HG03045 (cell line): Measurements from ENCODE around the gene NIN.
A peak's percentile ranks its signal among the peaks of the same experiment; 100 is the strongest.
"Not testable (repeated sequence)": the region's sequence is repeated elsewhere in the genome, so short reads cannot be mapped to it uniquely, and the experiment has no call there.

Source experiments
- ATAC-seq: cut with Tn5 transposase; IDR thresholded peaks from one replicate; pipeline ENCODE4 v1.9.1; 2021; ENCODE audit warnings: mild to moderate bottlenecking, moderate library complexity; ENCODE audit not compliant: unreplicated experiment

Gene NIN

DNA sequence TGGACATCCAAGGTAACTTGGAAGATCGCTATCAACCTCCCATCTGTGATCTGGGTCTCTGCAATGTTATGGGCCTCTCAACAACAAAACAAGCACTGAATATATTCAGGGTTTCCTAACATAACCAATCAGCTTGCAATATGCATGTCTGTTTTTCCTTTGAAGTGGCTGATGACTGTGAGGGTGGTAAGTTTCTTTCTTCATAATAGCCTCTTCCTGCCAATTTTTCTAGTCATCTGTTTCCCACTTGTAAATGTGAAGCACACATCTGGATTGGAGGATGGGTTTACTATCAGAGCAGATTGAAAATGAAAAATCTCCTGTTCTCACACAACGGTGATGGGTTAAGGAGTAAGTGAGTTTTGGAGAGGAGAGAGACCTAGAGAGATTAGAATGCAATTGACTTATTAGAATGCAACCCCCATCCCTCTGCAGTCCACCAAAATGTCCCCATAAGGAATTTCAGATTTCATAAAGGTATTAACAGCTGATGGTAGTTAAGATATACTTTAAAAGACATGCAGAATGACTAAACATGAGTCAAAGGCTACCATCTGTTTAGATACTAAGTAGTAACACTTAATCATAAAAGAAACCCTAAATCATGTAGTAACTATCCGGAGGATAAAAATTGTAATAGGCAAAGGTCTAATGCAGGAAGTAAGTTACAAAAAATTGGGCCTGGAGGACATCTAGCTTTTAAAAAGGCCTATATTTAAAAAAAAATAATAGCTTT is 104.4 kb downstream of the NIN start:
- no peak for ATAC-seq

DNA sequence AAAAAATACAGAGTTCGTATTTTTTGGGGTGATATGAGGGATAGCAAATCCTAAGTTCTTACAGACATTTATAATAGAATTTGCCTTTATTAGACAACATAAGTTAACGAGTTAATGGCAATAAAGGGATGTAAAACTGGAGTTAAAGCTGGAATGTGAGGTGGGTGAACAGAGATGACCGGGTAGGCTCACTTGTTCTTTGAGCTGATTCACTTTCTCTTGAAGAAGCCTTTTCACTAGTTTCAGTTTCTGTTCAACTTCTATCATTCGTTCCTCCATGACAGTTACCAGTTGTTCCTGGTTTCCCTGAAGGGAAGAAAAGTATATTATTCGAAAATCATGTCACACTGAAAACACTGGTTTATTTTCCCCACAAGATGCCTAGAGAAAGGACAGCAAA is 105.2 kb downstream of the NIN start:
- no peak for ATAC-seq

DNA sequence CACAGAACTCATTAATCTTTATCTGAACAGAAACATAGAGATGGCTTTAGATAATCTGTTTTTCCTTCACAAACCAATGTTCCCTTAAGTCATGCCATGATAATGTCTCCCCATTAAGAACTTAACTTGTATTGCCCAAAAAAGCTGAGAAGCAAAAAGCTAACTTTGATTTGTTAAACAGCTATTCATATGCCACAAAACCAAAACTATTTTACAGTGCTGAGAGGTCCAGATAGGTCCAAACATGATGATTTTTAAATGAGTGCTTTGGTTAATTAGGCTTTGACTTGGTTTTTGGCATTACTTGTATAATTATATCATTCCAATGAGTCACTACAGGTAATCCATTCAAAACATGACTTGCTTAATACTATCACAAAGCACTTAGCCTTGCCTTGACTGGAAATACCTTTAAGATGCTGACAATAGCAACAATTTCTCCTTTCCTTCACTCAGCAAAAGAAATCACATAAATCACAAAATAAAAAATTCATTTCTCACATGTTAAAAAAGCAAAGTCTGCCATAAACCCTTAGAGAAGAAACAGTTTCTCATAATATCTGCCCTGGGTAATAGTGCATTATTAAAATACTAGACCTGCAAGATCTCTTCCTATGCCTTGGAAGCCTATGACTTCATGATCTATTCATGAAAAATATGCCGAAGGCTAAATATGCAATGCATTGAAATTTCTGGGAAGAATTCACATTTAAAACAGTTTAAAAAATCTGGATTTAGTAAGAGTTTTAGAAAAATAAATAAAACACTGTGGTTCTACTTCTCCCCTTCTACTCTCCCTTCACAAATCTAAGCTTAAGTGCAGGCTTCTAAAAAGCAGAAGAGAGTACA is 110.8 kb downstream of the NIN start:
- no peak for ATAC-seq

DNA sequence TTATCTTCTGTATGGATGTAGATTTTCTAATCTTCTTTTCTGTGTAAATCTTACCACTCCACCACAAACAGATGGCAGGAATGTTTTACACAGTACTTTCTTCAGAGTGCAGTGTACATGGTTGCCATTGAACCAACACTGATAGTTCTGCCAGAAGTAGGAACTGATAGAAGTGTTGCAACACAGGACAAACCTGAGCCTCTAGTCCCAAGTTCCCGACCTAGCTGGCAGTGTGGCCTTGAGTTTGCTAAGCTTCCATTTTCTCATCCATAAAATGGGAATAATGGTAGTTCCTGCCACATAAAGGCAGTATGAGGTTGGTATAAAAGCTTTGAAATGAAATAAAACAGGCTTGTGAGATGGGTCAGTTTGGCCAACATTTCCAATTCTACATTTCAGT is 112.0 kb downstream of the NIN start:
- no peak for ATAC-seq

DNA sequence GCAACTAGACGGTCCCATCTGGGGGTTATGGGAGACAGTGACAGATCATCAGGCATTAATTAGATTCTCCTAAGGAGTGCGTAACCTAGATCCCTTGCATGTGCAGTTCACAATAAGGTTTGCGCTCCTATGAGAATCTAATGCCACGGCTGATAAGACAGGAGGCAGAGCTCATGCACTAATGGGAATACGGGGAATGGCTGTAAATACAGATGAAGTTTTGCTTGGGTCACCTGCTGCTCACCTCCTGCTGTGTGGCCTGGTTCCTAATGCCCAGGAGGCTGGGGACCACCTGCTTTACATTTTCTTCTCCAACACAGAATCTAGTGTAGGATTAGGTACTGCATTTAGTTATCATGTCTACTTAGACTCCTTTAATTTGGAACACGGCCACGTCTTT is 113.2 kb downstream of the NIN start:
- ATAC-seq: no peak

DNA sequence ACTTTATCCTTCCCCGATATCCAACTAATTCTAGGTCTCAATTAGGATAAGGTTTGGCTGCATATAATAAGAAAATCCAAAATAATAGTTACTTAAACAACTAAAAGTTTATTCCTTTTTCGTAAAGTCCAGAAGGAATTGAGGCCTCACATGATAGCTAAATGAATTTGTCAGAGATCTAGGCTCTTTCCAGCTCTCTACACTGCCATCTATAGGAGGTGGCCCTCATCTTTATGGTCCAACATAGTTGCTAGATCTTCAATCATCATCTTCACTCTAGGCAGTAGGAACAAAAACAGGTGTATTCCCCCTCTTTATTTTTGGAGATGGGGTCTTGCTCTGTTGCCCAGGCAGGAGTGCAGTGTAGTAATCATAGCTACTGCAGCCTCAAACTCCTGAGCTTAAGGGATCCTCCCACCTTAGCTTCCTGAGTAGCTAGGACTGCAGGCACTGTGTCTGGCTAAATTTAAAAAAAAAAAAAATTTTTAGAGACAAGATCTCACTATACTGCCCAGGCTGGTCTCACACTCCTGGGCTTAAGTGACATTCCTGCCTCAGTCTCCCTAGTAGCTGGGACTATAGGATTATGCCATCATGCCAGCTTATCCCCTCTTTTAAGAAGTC is 116.4 kb downstream of the NIN start:
- no peak for ATAC-seq

DNA sequence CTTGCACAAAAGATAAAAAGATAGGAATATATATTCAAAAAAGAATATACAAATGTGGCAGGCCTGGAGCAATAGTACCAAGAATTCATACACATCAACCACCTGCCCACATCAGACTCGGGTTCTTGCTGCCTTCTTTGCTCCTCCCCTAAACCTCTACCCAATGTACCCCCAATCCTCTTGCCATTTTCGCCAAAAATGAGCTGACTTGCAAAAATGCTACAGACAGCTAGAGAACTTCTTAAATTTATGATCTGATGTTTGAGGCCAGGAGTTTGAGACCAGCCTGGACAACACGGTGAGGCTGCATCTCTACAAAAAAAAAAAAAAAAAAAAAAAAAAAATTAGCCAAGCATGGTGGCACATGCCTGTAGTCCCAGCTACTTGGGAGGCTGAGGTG is 119.9 kb downstream of the NIN start:
- ATAC-seq: no peak

DNA sequence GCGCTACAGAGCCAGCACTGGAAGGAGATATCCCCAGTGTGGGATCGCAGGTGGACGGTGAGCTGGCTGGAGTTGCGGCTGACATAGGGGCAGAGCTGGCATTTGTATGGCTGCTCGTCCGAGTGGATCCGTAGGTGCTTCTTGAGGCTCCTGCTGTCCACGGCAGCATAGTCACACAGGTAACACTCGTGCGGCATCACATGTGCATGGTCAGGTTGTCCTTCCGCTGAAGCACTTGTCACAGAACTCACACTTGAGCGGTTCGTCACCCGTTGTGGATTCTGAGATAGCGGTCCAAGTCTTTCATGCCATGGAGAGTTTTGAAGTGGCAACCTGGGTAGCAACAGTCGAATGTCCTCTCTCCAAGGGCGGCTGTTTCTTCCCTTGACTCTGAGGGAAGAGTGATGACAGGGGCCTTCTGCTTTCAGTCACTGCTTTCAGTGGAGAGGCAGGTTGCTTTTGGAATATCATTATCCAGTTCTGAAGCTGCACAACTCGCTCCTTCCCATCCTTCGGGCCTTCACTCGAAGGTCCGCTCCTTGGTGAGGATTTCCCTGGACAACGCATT is 125.9 kb downstream of the NIN start:
- no peak for ATAC-seq

DNA sequence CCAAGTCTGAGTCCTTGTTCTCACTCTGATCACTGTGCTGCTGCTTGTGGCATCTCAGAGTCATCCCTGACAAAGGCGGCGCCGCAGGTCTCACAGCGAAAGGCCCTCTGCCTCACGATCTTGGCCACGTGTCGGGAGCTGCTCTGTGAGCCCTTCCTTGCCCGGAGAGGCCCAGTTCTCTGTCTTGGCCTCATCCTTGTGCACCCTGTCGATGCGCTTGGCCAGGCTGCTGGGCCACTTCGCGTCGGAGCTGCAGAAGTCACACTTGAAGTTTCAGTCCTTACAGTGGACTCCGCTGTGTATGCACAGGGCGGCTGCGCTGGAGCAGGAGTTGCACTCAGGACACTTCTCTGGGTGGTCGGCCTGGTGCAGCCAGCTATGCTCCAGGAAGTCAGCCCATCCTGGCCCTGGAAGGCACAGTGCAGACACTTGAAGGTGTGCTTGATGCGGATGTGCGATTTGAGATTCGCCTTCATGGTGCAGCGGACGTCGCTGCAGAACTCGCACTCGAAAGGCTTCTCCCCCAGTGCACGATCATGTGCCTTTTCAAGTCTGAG is 126.4 kb downstream of the NIN start:
- ATAC-seq: no peak

DNA sequence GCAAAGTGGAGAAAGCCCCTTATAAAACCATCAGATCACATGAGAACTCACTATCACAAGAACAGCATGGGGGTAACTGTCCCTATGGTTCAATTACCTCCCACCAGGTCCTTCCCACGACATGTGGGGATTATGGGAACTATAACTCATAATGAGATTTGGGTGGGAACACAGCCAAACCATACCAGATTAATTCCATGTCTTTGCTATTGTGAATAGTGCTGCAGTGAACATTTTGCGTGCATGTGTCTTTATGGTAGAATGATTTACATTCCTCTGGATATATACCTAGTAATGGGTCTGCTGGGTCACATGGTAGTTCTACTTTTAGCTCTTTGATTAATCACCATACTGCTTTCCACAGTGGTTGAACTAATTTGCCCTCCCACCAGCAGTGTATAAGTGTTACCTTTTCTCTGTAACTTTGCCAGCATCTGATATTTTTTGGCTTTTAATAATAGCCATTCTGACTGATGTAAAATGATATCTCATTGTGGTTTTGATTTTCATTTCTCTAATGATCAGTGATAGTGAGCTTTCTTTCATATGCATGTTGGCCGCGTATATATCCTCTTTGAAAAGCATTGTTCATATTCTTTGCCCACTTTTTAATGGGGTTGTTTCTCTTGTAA is 133.2 kb downstream of the NIN start:
- no peak for ATAC-seq

DNA sequence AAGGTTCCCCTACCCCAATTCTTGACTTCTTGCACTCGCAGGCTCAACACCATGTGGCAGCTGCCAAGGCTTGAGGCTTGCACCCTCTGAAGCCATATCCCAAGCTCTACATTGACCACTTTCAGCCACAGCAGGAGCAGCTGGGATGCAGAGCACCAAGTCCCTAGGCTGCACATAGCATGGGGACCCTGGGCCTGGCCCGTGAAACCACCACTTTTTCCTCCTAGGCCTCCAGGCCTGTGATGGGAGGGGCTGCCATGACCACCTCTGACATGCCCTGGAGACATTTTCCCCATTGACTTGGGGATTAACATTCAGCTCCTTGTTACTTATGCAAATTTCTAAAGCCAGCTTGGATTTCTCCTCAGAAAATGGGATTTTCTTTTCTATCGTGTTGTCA is 136.7 kb downstream of the NIN start:
- ATAC-seq: not testable (repeated sequence)

- no peak for ATAC-seq
Observed at GRCh38 chr14:50688875-50689274, 142.1 kb downstream of the NIN start.

DNA sequence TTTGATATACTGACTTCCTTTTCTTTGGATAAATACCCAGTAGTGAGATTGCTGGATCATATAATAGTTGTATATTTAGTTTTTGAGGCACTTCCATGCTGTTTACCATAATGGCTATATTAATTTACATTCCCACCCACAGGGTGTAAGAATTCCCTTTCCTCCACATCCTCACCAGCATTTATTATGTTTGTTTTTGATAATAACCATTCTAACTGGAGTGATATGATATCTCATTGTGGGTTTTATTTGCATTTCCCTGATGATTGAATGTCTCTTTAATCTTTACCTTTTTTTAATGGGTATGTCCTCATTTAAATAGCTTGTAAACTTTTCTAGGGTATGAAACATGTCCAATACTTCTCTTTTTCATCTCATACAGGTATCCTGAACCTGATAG is 151.3 kb downstream of the NIN start:
- ATAC-seq: no peak

GRCh38 chr14:50678163-50678562 is 152.8 kb downstream of the NIN start:
- ATAC-seq: no peak

DNA sequence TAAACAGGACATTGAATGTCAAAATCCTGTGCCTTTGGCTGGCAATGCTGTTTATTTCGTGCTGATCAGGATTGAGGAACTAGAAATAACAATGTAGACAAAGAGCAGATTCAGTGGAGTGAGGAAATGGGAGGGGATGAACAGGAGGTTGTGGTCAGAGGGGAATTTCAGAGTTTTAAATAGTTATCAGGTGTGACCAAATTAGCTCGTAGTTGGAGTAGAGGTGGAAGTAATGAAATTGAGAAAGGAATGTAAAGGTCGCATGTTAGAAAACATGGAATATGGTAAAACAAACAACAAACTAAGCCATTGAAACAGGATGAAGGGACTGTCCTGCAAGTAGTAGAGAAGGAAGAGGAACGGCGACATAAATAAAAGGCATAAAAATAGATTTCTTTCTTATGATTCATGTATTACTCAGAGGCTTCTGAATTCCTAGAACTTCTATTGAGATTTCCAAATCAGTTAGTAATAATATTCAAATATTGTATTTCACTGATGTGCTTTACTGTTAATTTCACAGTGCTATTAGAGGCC is 153.4 kb downstream of the NIN start:
- peak; percentile 61 for ATAC-seq

GRCh38 chr14:50676814-50677516 is 154.0 kb downstream of the NIN start:
- ATAC-seq: peak; percentile 24

DNA sequence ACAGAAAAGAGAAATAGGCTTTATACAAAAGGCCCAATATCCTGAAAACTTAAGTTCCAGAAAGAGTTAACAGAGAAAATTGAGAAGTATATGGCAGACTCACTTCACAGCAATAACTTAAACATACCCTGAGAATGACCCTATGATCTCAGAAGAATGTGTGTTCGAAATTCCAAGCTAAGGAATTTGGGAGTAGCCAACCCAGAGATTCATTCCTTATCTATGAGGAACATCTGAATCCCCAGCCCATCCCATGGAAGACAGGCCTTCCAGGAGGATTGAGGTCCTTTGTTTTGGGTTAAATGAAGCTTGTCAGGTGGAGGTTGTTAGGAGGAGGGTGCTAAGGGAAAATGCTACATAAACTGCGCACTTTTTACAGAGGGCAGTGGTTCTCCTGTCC is 155.4 kb downstream of the NIN start:
- ATAC-seq: no peak

DNA sequence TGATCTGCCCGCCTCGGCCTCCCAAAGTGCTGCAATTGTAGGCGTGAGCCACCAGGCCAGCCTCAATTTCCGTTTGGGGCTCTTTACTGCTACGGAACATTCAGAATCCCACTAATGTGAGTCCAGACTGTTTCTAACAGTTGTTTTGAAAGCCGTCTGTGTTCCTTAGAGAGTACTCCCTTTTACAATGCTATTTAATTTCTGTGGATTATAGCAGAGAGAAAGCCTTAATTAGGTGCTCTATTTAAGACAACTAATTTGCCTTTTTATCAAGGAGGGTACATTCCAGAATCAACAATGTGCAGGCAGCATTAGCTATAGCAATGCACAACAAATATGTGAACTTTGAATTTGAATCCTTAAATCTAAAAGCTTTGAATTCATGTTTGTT is 160.1 kb downstream of the NIN start:
- no peak for ATAC-seq

GRCh38 chr14:50670196-50670865 is 160.6 kb downstream of the NIN start:
- ATAC-seq: no peak
